Measurements from ENCODE around the gene KDM6B. TPM values are rescaled to one million over a fixed set of nuclear protein-coding genes. Genes with fewer than 3 reads are reported as not detected.

Gene KDM6B
- total RNA-seq, 4 donors from 2014 or later = 7.5 to 10.8 (median 9.7) TPM

GRCh38 chr17:7849130-7849750 lies 15.2 kb downstream of the KDM6B start:
- Histone ChIP-seq H3K4me3 (no peak overlapping the region), H3K36me3 (peaks cover 0 to 81% (median 34%) of the 10 kb centered on the region in 3 donors), H3K27ac (no peak overlapping the region), H3K4me1 (peaks cover 0 to 34% (median 10%) of the 10 kb centered on the region in 4 donors), H3K27me3 (no peaks in the 10 kb centered on the region), H3K9me3 (no peaks in the 10 kb centered on the region)
- DNase-seq (ENCODE audit: low spot score in 2 of 2) = no peak
- TF ChIP-seq CTCF (IDR thresholded peaks at IDR 0.05) (no peak), POLR2A (IDR thresholded peaks at IDR 0.05) (no peak)
- WGBS, 2 donors = 76 to 80% methylated on average over 24 to 35 of the region's 35 CpGs

- DNase-seq (ENCODE audit: low spot score in 2 of 2) = no peak
- WGBS, 2 donors = 81 to 83% methylated on average over 12 of the region's 12 CpGs
- no peak overlapping the region for H3K27ac ChIP-seq
- H3K36me3 ChIP-seq = peaks cover 0 to 81% (median 34%) of the 10 kb centered on the region in 3 donors
- no peaks in the 10 kb centered on the region for H3K27me3 ChIP-seq
- no peak for TF ChIP-seq POLR2A (IDR thresholded peaks at IDR 0.05)
- no peak for TF ChIP-seq EP300 (IDR thresholded peaks at IDR 0.05)
- TF ChIP-seq CTCF (IDR thresholded peaks at IDR 0.05) = no peak
- peaks cover 0 to 36% (median 11%) of the 10 kb centered on the region in 4 donors for H3K4me1 ChIP-seq
- no peaks in the 10 kb centered on the region for H3K9me3 ChIP-seq
- no peak overlapping the region for H3K4me3 ChIP-seq
Observed at GRCh38 chr17:7849751-7850504, 15.9 kb downstream of the KDM6B start.

- TF ChIP-seq POLR2A (IDR thresholded peaks at IDR 0.05) (no peak), EP300 (IDR thresholded peaks at IDR 0.05) (no peak), CTCF (IDR thresholded peaks at IDR 0.05) (no peak)
- peaks cover 0 to 77% (median 34%) of the 10 kb centered on the region in 3 donors for H3K36me3 ChIP-seq
- no peak overlapping the region for H3K4me3 ChIP-seq
- no peaks in the 10 kb centered on the region for H3K27me3 ChIP-seq
- peak overlapping the region in 3 of 4 donors; percentile 7 to 61 (median 25) for H3K27ac ChIP-seq
- H3K4me1 ChIP-seq = peaks cover 0 to 36% (median 13%) of the 10 kb centered on the region in 4 donors
- H3K9me3 ChIP-seq = no peaks in the 10 kb centered on the region
- 85 to 90% methylated on average over 16 to 17 of the region's 17 CpGs for WGBS, 2 donors
- no peak for DNase-seq (ENCODE audit: low spot score in 2 of 2)
Observed at GRCh38 chr17:7850701-7851437, 16.9 kb downstream of the KDM6B start.

GRCh38 chr17:7851438-7852261 lies 17.6 kb downstream of the KDM6B start:
- H3K9me3 ChIP-seq = no peaks in the 10 kb centered on the region
- peak overlapping the region in 1 of 4 donors; percentile 14 for H3K4me3 ChIP-seq
- DNase-seq (ENCODE audit: low spot score in 2 of 2) = peak; percentile 74 to 76
- TF ChIP-seq POLR2A (IDR thresholded peaks at IDR 0.05) = peak in 1 of 2 donors; percentile 46
- TF ChIP-seq CTCF (IDR thresholded peaks at IDR 0.05) = peak; percentile 97 to 100 (median 99)
- TF ChIP-seq EP300 (IDR thresholded peaks at IDR 0.05) = peak in 1 of 2 donors; percentile 74
- peak overlapping the region in 3 of 4 donors; percentile 25 to 61 (median 40) for H3K27ac ChIP-seq
- peaks cover 0 to 69% (median 34%) of the 10 kb centered on the region in 3 donors for H3K36me3 ChIP-seq
- no peaks in the 10 kb centered on the region for H3K27me3 ChIP-seq
- 23 to 33% methylated on average over 36 to 50 of the region's 60 CpGs for whole genome bisulfite sequencing, 2 donors
- peaks cover 0 to 37% (median 21%) of the 10 kb centered on the region in 4 donors for H3K4me1 ChIP-seq
